Brain microvascular endothelial cell (primary cell): ENCODE measurements around the gene ADPRS.

Experiments
- DNase-seq: peaks from one replicate; pipeline ENCODE4 v3.0.0-alpha.2; 2020
- H3K27ac ChIP-seq: fragments of 250-450 bp; sonication (Bioruptor Pico); 2 replicates; pipeline ENCODE4 v1.5.1; 2020; ENCODE audit warnings: mild to moderate bottlenecking, moderate library complexity
- H3K27me3 ChIP-seq: fragments of 250-450 bp; sonication (Bioruptor Pico); replicated peaks from 2 replicates; pipeline ENCODE4 v1.5.1; 2020; ENCODE audit warnings: mild to moderate bottlenecking
- H3K36me3 ChIP-seq: fragments of 250-450 bp; sonication (Bioruptor Pico); replicated peaks from 2 replicates; pipeline ENCODE4 v1.5.1; 2020; ENCODE audit warnings: mild to moderate bottlenecking
- H3K4me3 ChIP-seq: 2 replicates; pipeline ENCODE4 v1.5.1; 2011; ENCODE audit warnings: low read depth, mild to moderate bottlenecking, control low read depth, low read length, moderate library complexity
- CTCF ChIP-seq: IDR thresholded peaks from 2 replicates; pipeline ENCODE4 v1.5.1; 2011; ENCODE audit warnings: low read depth, mild to moderate bottlenecking, moderate library complexity, low read length, control low read depth, inconsistent platforms; ENCODE audit errors: missing control alignments
- in situ Hi-C: cut with HindIII; loops from 2 replicates; pipeline ENCODE4 v1.10.0; 2017; ENCODE audit warnings: low sequenced_read_pairs, low pct_ligation_motif_present

Gene ADPRS

DNA sequence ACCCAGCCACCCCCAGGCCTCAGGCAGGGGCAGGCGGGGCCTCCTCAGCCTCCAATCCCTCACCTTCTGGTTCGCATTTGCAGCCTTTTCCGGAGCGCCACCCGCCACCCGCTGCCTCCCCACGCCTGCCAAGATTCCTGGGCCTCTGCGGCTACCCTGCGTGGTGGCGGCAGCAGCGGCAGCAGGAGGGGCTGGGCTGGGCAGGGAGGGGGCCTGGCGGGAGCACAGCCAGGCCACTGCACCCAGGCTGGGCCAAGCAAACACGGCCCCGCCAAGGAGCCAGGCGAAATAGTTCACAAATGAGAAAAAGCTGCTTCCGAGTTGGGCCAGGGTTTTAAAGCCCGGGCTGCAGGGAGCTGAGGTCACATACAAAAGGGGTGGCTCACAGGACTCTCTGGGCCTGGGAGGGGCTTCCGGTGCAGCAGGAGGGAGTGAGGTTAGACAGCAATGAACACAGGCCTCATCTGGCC lies 26.5 kb downstream of the ADPRS start:
- in situ Hi-C loops: no loop called here
- Histone ChIP-seq H3K27ac (peak overlapping the region; percentile 54), H3K36me3 (no peaks in the 10 kb centered on the region), H3K27me3 (no peaks in the 10 kb centered on the region), H3K4me3 (no peak overlapping the region)
- peak; percentile 50 for DNase-seq
- TF ChIP-seq CTCF: no peak

DNA sequence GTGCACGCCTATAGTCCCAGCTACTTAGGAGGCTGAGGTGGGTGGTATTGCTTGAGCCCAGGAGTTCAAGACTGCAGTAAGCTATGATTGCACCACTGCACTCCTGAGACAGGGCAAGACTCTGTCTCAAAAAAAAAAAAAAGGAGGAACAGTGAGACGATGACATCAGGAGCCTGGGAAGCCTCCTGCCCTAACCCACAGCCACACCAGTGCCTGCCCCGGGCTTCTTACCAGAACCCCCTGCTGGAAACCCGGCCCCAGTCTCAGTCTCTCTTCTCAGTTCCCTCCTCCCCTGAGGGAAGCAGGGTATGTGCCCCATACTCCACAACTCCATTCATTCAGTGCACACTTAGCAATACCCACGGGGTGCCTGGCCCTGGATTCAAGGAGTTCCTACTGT lies 27.2 kb downstream of the ADPRS start:
- Histone ChIP-seq H3K4me3 (no peak overlapping the region), H3K36me3 (no peaks in the 10 kb centered on the region), H3K27me3 (no peaks in the 10 kb centered on the region), H3K27ac (peak overlapping the region; percentile 54)
- DNase-seq: peak; percentile 19
- TF ChIP-seq CTCF: no peak
- in situ Hi-C loops: no loop called here

- DNase-seq: no peak
- Histone ChIP-seq H3K27me3 (no peaks in the 10 kb centered on the region), H3K4me3 (no peak overlapping the region), H3K27ac (no peak overlapping the region), H3K36me3 (no peaks in the 10 kb centered on the region)
- in situ Hi-C loops: no loop called here
- no peak for TF ChIP-seq CTCF
These were observed 28.2 kb downstream of the ADPRS start for GRCh38 chr1:36116901-36117300.

GRCh38 chr1:36118447-36119204 lies 29.9 kb downstream of the ADPRS start:
- in situ Hi-C loops: no loop called here
- Histone ChIP-seq H3K4me3 (no peak overlapping the region), H3K27me3 (no peaks in the 10 kb centered on the region), H3K27ac (no peak overlapping the region), H3K36me3 (no peaks in the 10 kb centered on the region)
- DNase-seq: no peak
- no peak for TF ChIP-seq CTCF

- Histone ChIP-seq H3K4me3 (no peak overlapping the region), H3K27ac (no peak overlapping the region), H3K36me3 (no peaks in the 10 kb centered on the region), H3K27me3 (peaks cover 4% of the 10 kb centered on the region)
- no peak for DNase-seq
- in situ Hi-C loops: no loop called here
- TF ChIP-seq CTCF: no peak
These were observed 30.8 kb downstream of the ADPRS start for GRCh38 chr1:36119456-36119855.
